Osteocyte (in vitro differentiated cells): ENCODE data around the gene TRIM13. TPM values are rescaled to one million over a fixed set of nuclear protein-coding genes. Genes with fewer than 3 reads are reported as not detected.
A peak's percentile ranks its signal among the peaks of the same experiment; 100 is the strongest.
"Not testable (repeated sequence)": the region's sequence is repeated elsewhere in the genome, so short reads cannot be mapped to it uniquely, and the experiment has no call there.

Source experiments
- DNase-seq: peaks from one replicate; pipeline ENCODE4 v3.0.0; 2021; ENCODE audit warnings: mixed read lengths; ENCODE audit not compliant: unreplicated experiment; ENCODE audit errors: extremely low spot score
- H3K27ac Mint-ChIP-seq: one replicate; pipeline ENCODE4 v1.8.0; 2021; ENCODE audit warnings: mild to moderate bottlenecking, mixed read lengths; ENCODE audit not compliant: unreplicated experiment
- H3K27me3 Mint-ChIP-seq: one replicate; pipeline ENCODE4 v1.8.0; 2021; ENCODE audit warnings: mixed read lengths; ENCODE audit not compliant: unreplicated experiment
- H3K36me3 Mint-ChIP-seq: one replicate; pipeline ENCODE4 v1.8.0; 2021; ENCODE audit warnings: mixed read lengths; ENCODE audit not compliant: unreplicated experiment
- H3K4me1 Mint-ChIP-seq: one replicate; pipeline ENCODE4 v1.8.0; 2021; ENCODE audit warnings: mixed read lengths; ENCODE audit not compliant: unreplicated experiment
- H3K4me3 Mint-ChIP-seq: one replicate; pipeline ENCODE4 v1.8.0; 2021; ENCODE audit warnings: mild to moderate bottlenecking, moderate library complexity, mixed read lengths; ENCODE audit not compliant: unreplicated experiment
- H3K9me3 Mint-ChIP-seq: one replicate; pipeline ENCODE4 v1.8.0; 2021; ENCODE audit warnings: mixed read lengths; ENCODE audit not compliant: unreplicated experiment
- long read RNA-seq: library from polyadenylated mRNA; unstranded; transcript quantifications from one replicate; pipeline ENCODE4 v2.0.0, GENCODE V29; 2021
- total RNA-seq: library from RNA; stranded (reverse); gene quantifications from 2 replicates; pipeline ENCODE4 v1.2.1, GENCODE V29; 2021
- TF ChIP-seq, protein P1 (sequence below): fragments of 200-600 bp; sonication (generic); IDR thresholded peaks from 2 replicates; pipeline ENCODE4 v1.5.0; 2021; ENCODE audit warnings: antibody characterized with exemption, mild to moderate bottlenecking, moderate library complexity

Gene TRIM13, protein sequence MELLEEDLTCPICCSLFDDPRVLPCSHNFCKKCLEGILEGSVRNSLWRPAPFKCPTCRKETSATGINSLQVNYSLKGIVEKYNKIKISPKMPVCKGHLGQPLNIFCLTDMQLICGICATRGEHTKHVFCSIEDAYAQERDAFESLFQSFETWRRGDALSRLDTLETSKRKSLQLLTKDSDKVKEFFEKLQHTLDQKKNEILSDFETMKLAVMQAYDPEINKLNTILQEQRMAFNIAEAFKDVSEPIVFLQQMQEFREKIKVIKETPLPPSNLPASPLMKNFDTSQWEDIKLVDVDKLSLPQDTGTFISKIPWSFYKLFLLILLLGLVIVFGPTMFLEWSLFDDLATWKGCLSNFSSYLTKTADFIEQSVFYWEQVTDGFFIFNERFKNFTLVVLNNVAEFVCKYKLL
- total RNA-seq = 33.4 and 38.5 TPM in 2 replicates
- long read RNA-seq, full-length matches to known transcripts = 163 of 178 reads
- long read RNA-seq, partial matches to known transcripts = 2 of 178 reads
- long read RNA-seq, other reads (novel, unspliced or antisense) = 13 of 178 reads

DNA sequence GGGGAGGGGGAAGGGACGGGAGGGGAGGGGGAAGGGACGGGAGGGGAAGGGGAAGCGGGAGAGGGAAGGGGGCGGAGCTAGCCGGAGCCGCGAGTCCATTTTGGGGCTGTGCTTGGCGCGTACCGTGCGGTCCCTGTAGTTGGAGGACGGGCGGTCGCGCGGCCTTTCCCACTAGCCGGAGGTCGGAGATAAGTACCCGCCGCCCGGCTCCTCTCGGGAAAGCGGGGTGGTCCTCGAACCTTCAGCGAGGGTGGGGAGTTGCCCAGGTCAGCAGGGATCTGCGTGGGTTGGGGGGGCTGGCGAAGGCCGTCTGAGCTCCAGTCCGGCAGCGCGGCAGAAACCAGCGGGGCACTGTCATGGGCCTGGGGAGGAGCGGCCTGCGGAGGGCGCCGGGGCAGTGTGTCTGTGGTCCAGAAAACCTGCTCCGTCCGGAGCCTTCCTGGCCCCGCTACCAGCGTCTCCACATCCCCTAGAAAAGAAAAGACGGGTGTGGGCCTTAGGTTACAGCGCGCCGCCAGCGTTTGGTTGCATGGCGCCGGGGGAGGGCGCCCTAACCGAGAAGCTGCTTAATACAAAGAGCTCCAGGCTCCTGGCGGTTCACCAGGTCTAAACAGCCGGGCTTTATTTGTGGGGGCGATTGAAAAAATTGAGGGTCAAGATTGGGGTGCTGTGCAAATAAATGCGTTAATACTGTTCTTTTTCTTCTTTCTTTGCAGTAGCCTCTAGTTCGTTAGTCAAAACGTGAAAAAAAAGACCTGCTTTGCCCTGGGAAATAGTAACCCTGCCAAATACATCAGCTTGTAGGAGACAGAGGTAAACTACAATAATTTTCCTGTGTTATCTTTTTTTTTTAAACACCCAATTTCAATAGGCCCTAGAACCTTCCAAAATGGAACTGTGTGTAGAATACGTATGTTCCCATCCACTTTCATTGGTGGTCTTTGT is at the start of gene TRIM13:
TRIM13 (plus strand) TSS at position 92 of the 945 bp plus-strand sequence. CDS start 14,899 bp downstream, outside the sequence.
- H3K36me3 Mint-ChIP-seq = peaks cover 18% of the 10 kb centered on the region
- DNase-seq = peak; percentile 95
- H3K27me3 Mint-ChIP-seq = no peaks in the 10 kb centered on the region

DNA sequence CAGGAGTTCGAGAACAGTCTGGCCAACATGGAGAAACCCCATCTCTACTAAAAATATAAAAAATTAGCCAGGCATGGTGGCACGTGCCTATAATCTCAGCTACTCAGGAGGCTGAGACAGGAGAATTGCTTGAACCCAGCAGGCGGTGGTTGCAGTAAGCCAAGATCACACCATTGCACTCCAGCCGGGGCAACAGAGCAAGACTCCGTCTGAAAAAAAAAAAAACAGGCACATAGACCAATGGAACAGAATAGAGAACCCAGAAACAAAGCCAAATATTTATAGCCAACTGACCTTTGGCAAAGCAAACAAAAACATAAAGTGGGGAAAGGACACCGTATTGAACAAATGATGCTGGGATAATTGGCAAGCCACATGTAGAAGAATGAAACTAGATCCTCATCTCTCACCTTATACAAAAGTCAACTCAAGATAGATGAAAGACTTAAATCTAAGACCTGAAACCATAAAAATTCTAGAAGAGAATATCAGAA is 48.0 kb upstream of the TRIM13 start:
- not testable (repeated sequence) for H3K27me3 Mint-ChIP-seq, H3K4me3 Mint-ChIP-seq, DNase-seq, H3K36me3 Mint-ChIP-seq, H3K27ac Mint-ChIP-seq, H3K9me3 Mint-ChIP-seq, H3K4me1 Mint-ChIP-seq

More for the DNA sequence above, at the start of gene TRIM13:
- Mint-ChIP-seq H3K4me1 (peaks cover 47% of the 10 kb centered on the region), H3K4me3 (peak within 1 kb of the TSS; percentile 81), H3K27ac (peak within 1 kb of the TSS; percentile 95), H3K9me3 (no peaks in the 10 kb centered on the region)
- TF ChIP-seq, protein P1, sequence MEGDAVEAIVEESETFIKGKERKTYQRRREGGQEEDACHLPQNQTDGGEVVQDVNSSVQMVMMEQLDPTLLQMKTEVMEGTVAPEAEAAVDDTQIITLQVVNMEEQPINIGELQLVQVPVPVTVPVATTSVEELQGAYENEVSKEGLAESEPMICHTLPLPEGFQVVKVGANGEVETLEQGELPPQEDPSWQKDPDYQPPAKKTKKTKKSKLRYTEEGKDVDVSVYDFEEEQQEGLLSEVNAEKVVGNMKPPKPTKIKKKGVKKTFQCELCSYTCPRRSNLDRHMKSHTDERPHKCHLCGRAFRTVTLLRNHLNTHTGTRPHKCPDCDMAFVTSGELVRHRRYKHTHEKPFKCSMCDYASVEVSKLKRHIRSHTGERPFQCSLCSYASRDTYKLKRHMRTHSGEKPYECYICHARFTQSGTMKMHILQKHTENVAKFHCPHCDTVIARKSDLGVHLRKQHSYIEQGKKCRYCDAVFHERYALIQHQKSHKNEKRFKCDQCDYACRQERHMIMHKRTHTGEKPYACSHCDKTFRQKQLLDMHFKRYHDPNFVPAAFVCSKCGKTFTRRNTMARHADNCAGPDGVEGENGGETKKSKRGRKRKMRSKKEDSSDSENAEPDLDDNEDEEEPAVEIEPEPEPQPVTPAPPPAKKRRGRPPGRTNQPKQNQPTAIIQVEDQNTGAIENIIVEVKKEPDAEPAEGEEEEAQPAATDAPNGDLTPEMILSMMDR = peak; percentile 88

DNA sequence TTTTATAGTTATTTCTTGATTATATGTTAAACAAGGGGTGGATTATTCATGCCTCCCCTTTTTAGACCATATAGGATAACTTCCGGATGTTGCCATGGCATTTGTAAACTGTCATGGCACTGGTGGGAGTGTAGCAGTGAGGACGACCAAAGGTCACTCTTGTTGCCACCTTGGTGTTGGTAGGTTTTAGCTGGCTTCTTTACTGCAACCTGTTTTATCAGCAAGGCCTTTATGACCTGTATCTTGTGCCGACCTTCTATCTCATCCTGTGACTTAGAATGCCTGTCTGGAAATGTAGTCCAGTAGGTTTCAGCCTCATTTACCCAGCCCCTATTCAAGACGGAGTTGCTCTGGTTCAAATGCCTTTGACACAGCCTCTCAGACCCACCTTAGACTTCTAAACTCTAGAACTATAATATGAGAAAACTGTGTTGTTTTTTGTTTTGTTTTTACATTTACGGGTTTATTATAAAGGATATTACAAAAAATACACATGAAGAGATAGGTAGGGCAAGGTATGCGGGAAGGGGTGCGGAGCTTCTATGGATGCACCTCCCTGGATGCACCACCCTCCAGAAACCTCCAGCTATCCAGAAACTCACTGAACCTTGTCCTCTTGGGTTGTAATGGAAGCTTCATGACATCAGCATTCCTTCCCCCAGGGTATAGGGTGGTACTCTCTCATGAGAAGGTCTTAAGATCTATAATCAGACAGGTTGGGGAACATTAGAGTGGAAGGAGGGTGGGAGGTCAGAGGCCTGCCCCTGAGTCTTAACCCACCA is 44.9 kb upstream of the TRIM13 start:
- Mint-ChIP-seq H3K4me1 (peaks cover 2% of the 10 kb centered on the region), H3K27me3 (no peaks in the 10 kb centered on the region), H3K4me3 (no peak overlapping the region), H3K36me3 (peaks cover 2% of the 10 kb centered on the region), H3K9me3 (no peaks in the 10 kb centered on the region), H3K27ac (no peak overlapping the region)
- TF ChIP-seq, protein P1 = no peak
- no peak for DNase-seq

DNA sequence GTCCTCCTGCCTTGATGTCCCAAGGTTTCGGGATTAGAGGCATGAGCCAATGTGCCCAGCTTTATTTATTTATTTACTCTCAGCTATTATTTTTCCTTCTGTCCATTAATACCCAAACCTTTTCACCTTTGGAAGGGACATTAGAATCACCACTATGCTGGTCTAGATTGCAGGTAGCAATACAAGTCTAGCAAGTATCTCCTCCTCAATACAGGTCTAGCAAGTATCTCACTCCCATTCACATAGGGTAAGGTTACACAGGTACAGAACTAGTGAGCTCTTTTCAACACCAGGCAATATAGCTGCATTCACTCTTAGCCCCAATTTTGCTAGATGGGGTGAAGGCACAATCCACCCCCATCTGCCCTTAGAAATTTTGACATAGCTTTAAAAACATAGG is 43.3 kb upstream of the TRIM13 start:
- DNase-seq = no peak
- Mint-ChIP-seq H3K36me3 (peaks cover 6% of the 10 kb centered on the region), H3K9me3 (no peaks in the 10 kb centered on the region), H3K27me3 (no peaks in the 10 kb centered on the region), H3K27ac (no peak overlapping the region), H3K4me3 (no peak overlapping the region), H3K4me1 (peaks cover 2% of the 10 kb centered on the region)
- TF ChIP-seq, protein P1 = no peak
